IPS-18c (cell line): ENCODE results near the gene PLIN5.
A peak's percentile ranks its signal among the peaks of the same experiment; 100 is the strongest.

Experiments used
- H3K4me3 ChIP-seq: 2 replicates; pipeline ENCODE4 v1.7.0; 2013; ENCODE audit warnings: low read depth, mild to moderate bottlenecking, low read length, moderate library complexity; ENCODE audit not compliant: insufficient read depth
- H3K9me3 ChIP-seq: one replicate; pipeline ENCODE4 v1.6.1; 2013; ENCODE audit warnings: mild to moderate bottlenecking, low read length, moderate library complexity; ENCODE audit not compliant: control insufficient read depth, insufficient read depth

Gene PLIN5

GRCh38 chr19:4487572-4487971 lies 47.5 kb downstream of the PLIN5 start:
- Histone ChIP-seq H3K4me3 (no peak overlapping the region), H3K9me3 (no peaks in the 10 kb centered on the region)

- Histone ChIP-seq H3K9me3 (no peaks in the 10 kb centered on the region), H3K4me3 (no peak overlapping the region)
These were observed 51.6 kb downstream of the PLIN5 start for GRCh38 chr19:4483385-4483784.

- Histone ChIP-seq H3K9me3 (no peaks in the 10 kb centered on the region), H3K4me3 (no peak overlapping the region)
These were observed 52.2 kb downstream of the PLIN5 start for GRCh38 chr19:4482721-4483364.

- H3K4me3 ChIP-seq: no peak overlapping the region
- H3K9me3 ChIP-seq: no peaks in the 10 kb centered on the region
These were observed 57.8 kb downstream of the PLIN5 start for GRCh38 chr19:4477034-4477801.

GRCh38 chr19:4474514-4475022 lies 60.5 kb downstream of the PLIN5 start:
- peak overlapping the region; percentile 65 for H3K4me3 ChIP-seq

GRCh38 chr19:4473763-4474513 lies 61.1 kb downstream of the PLIN5 start:
- H3K4me3 ChIP-seq: peak overlapping the region; percentile 65

More at GRCh38 chr19:4474514-4475022, 60.5 kb downstream of the PLIN5 start:
- H3K9me3 ChIP-seq: no peaks in the 10 kb centered on the region

GRCh38 chr19:4473011-4473762 lies 61.8 kb downstream of the PLIN5 start:
- no peaks in the 10 kb centered on the region for H3K9me3 ChIP-seq
- peak overlapping the region; percentile 76 for H3K4me3 ChIP-seq

More at GRCh38 chr19:4473763-4474513, 61.1 kb downstream of the PLIN5 start:
- H3K9me3 ChIP-seq: no peaks in the 10 kb centered on the region
